SK-N-SH (cell line): ENCODE results near the gene GNG11. TPM values are rescaled to one million over a fixed set of nuclear protein-coding genes. Genes with fewer than 3 reads are reported as not detected.

Experiments used
- CTCF ChIA-PET: fragments of 300-600, 350-600 bp; formaldehyde crosslinking; extraction: SDS; loops from one replicate; lab custom pipeline; 2021; lab: Yijun Ruan, JAX
- POLR2A ChIA-PET: fragments of 350-600 bp; sonication (Branson Sonifier 250); formaldehyde crosslinking; extraction: SDS; loops from one replicate; lab custom pipeline; 2020; ENCODE audit warnings: antibody characterized with exemption, inconsistent platforms; lab: Yijun Ruan, JAX
- DNase-seq: peaks from one replicate; pipeline ENCODE4 v3.0.0; 2012
- H2AFZ ChIP-seq: fragments of 200-600 bp; sonication (generic); 2 replicates; pipeline ENCODE4 v1.8.1; 2016; ENCODE audit warnings: antibody characterized with exemption, mild to moderate bottlenecking, low read depth
- H3F3A ChIP-seq: fragments of 200-600 bp; sonication (generic); replicated peaks from 2 replicates; pipeline ENCODE3; 2016; ENCODE audit warnings: antibody characterized with exemption, mild to moderate bottlenecking; ENCODE audit not compliant: insufficient read depth
- H3K27ac ChIP-seq, 2 experiments: fragments of 200-500 bp in 1 of 2; fragments of 200-600 bp in 1 of 2; sonication (Bioruptor generic) in 1 of 2; sonication (generic), shearing (Covaris generic) in 1 of 2; 2 replicates each; pipeline versions ENCODE4 v1.5.1 to v1.6.1; 2014 to 2016; ENCODE audit warnings: low read depth in 2 of 2, inconsistent platforms in 1 of 2, low read length in 1 of 2, mild to moderate bottlenecking in 1 of 2, mixed read lengths in 1 of 2
- H3K27me3 ChIP-seq: fragments of 200-600 bp; sonication (generic), shearing (Covaris generic); 2 replicates; pipeline ENCODE4 v1.6.1; 2016; ENCODE audit warnings: mixed run types; ENCODE audit not compliant: insufficient read depth
- H3K36me3 ChIP-seq, 2 experiments: fragments of 200-500 bp in 1 of 2; fragments of 200-600 bp in 1 of 2; sonication (Bioruptor generic) in 1 of 2; sonication (generic) in 1 of 2; replicated peaks in 1 of 2; 2 replicates each; pipeline versions ENCODE3 to v1.5.1; 2014 to 2016; ENCODE audit warnings: low read length in 1 of 2, mild to moderate bottlenecking in 1 of 2; ENCODE audit not compliant: insufficient read depth in 2 of 2, control insufficient read depth in 1 of 2
- H3K4me1 ChIP-seq, 2 experiments: fragments of 200-500 bp in 1 of 2; fragments of 200-600 bp in 1 of 2; sonication (Bioruptor generic) in 1 of 2; sonication (generic), shearing (Covaris generic) in 1 of 2; 2 replicates each; pipeline versions ENCODE4 v1.5.1 to v1.6.1; 2014 to 2016; ENCODE audit warnings: low read depth in 1 of 2, low read length in 1 of 2, mixed run types in 1 of 2; ENCODE audit not compliant: insufficient read depth in 2 of 2, control insufficient read depth in 1 of 2
- H3K4me2 ChIP-seq: fragments of 200-600 bp; sonication (generic), shearing (Covaris generic); 2 replicates; pipeline ENCODE4 v1.6.1; 2017; ENCODE audit warnings: mixed run types
- H3K4me3 ChIP-seq, 2 experiments: fragments of 200-500 bp in 1 of 2; fragments of 200-600 bp in 1 of 2; sonication (Bioruptor generic) in 1 of 2; sonication (generic), shearing (Covaris generic) in 1 of 2; 2 replicates each; pipeline versions ENCODE4 v1.5.1 to v1.8.1; 2014 to 2016; ENCODE audit warnings: low read depth in 2 of 2, inconsistent platforms in 1 of 2, low read length in 1 of 2, mild to moderate bottlenecking in 1 of 2, mixed read lengths in 1 of 2, moderate library complexity in 1 of 2
- H3K79me2 ChIP-seq: fragments of 200-600 bp; sonication (generic); 2 replicates; pipeline ENCODE4 v1.8.1; 2017; ENCODE audit warnings: mild to moderate bottlenecking; ENCODE audit not compliant: insufficient read depth
- H3K9ac ChIP-seq: fragments of 200-600 bp; sonication (generic); 2 replicates; pipeline ENCODE4 v1.6.1; 2017; ENCODE audit warnings: mixed run types
- H3K9me2 ChIP-seq: fragments of 200-600 bp; sonication (generic); 2 replicates; pipeline ENCODE4 v1.6.1; 2017; ENCODE audit warnings: mixed run types
- H3K9me3 ChIP-seq: fragments of 200-600 bp; sonication (generic); 2 replicates; pipeline ENCODE4 v1.6.1; 2017; ENCODE audit warnings: mixed run types, mild to moderate bottlenecking, moderate library complexity
- H4K20me1 ChIP-seq: fragments of 200-600 bp; sonication (generic); 2 replicates; pipeline ENCODE4 v1.6.1; 2017; ENCODE audit warnings: mild to moderate bottlenecking, mixed run types; ENCODE audit not compliant: insufficient read depth
- CTCF ChIP-seq: fragments of 200-600 bp; sonication (generic); IDR thresholded peaks from 2 replicates; pipeline ENCODE4 v1.6.1; 2017; ENCODE audit warnings: antibody characterized with exemption, mild to moderate bottlenecking, moderate library complexity
- ELF1 ChIP-seq: IDR thresholded peaks from 2 replicates; pipeline ENCODE4 v1.4.0; 2012
- EZH2phosphoT487 ChIP-seq: fragments of 200-600 bp; sonication (generic); IDR thresholded peaks from 2 replicates; pipeline ENCODE4 v1.6.1; 2017; ENCODE audit warnings: low read depth, mixed run types, mild to moderate bottlenecking, antibody characterized with exemption, moderate library complexity, borderline replicate concordance
- FOSL2 ChIP-seq: IDR thresholded peaks from 2 replicates; pipeline ENCODE4 v1.4.0; 2012; ENCODE audit warnings: low read depth, mild to moderate bottlenecking, moderate library complexity, borderline replicate concordance
- FOXM1 ChIP-seq: IDR thresholded peaks from 2 replicates; pipeline ENCODE4 v1.4.0; 2012; ENCODE audit warnings: low read depth, mild to moderate bottlenecking
- GABPA ChIP-seq: IDR thresholded peaks from 2 replicates; pipeline ENCODE4 v1.4.0; 2012; ENCODE audit warnings: low read depth, mild to moderate bottlenecking
- GATA2 ChIP-seq: sonication (generic); formaldehyde crosslinking; IDR thresholded peaks from 2 replicates; pipeline ENCODE4 v1.5.0; 2020; ENCODE audit warnings: mild to moderate bottlenecking, missing genetic modification reagents
- IRF3 ChIP-seq: fragments of 150-350 bp; IDR thresholded peaks from 2 replicates; pipeline ENCODE4 v1.6.1; 2016; ENCODE audit warnings: mild to moderate bottlenecking, low read depth, low read length
- JUND ChIP-seq: IDR thresholded peaks from 2 replicates; pipeline ENCODE4 v1.4.0; 2012
- MAX ChIP-seq: IDR thresholded peaks from 2 replicates; pipeline ENCODE4 v1.4.0; 2012; ENCODE audit warnings: low read depth
- MEF2A ChIP-seq: IDR thresholded peaks from 2 replicates; pipeline ENCODE4 v1.4.0; 2012; ENCODE audit warnings: low read depth, borderline replicate concordance
- MXI1 ChIP-seq: IDR thresholded peaks from 2 replicates; pipeline ENCODE4 v1.6.1; 2012; ENCODE audit warnings: mild to moderate bottlenecking, low read depth, low read length, improper control_type of control experiment
- NRF1 ChIP-seq: IDR thresholded peaks from 2 replicates; pipeline ENCODE4 v1.6.1; 2012; ENCODE audit warnings: low read depth, mild to moderate bottlenecking, low read length
- RAD21 ChIP-seq: IDR thresholded peaks from 2 replicates; pipeline ENCODE4 v1.6.1; 2012; ENCODE audit warnings: mild to moderate bottlenecking, low read length
- RCOR1 ChIP-seq: fragments of 150-350 bp; IDR thresholded peaks from 2 replicates; pipeline ENCODE4 v1.6.1; 2017; ENCODE audit warnings: antibody characterized with exemption, low read length
- RFX5 ChIP-seq: IDR thresholded peaks from 2 replicates; pipeline ENCODE4 v1.6.1; 2012; ENCODE audit warnings: mild to moderate bottlenecking, improper control_type of control experiment, low read length
- TAF1 ChIP-seq: IDR thresholded peaks from 2 replicates; pipeline ENCODE4 v1.6.1; 2012; ENCODE audit warnings: low read depth, mild to moderate bottlenecking, low read length, moderate library complexity, borderline replicate concordance
- TCF12 ChIP-seq: IDR thresholded peaks from 2 replicates; pipeline ENCODE4 v1.4.0; 2012
- TEAD4 ChIP-seq: IDR thresholded peaks from 2 replicates; pipeline ENCODE4 v1.4.0; 2012; ENCODE audit warnings: mild to moderate bottlenecking, borderline replicate concordance; ENCODE audit not compliant: insufficient read depth
- YY1 ChIP-seq: IDR thresholded peaks from 2 replicates; pipeline ENCODE4 v1.4.0; 2012; ENCODE audit warnings: low read depth, mild to moderate bottlenecking
- ZBTB33 ChIP-seq: IDR thresholded peaks from 2 replicates; pipeline ENCODE4 v1.4.0; 2012; ENCODE audit warnings: low read depth, borderline replicate concordance
- WGBS: methylation state at CpG from one replicate; pipeline ENCODE4 v1.1.6; 2017; ENCODE audit warnings: low lambda C conversion rate; 5-methylcytosine and 5-hydroxymethylcytosine counted together
- polyA plus RNA-seq, 3 experiments: library from polyadenylated mRNA; depleted of rRNA; stranded (reverse); fragments of >200 nt; gene quantifications; 2 replicates each; pipeline ENCODE4 v1.2.3, GENCODE V29; 2012

GNG11 gene
- polyA plus RNA-seq, 1 of the 3 experiments (the other 2 are of a cell fraction), result 11.5 TPM

GRCh38 chr7:93935102-93935501 is 13.6 kb downstream of the GNG11 start:
- no peak overlapping the region for H3K9ac ChIP-seq
- no peak for DNase-seq
- H3K79me2 ChIP-seq, result no peaks in the 10 kb centered on the region
- peaks cover 0 to 3% of the 10 kb centered on the region in 2 experiments; a peak in 2 of 4 replicates for H3K4me1 ChIP-seq
- no peaks in the 10 kb centered on the region for H3K27me3 ChIP-seq
- peaks cover 3% of the 10 kb centered on the region for H3F3A ChIP-seq
- WGBS, result 78% methylated on average over 2 of the region's 2 CpGs
- H4K20me1 ChIP-seq, result no peaks in the 10 kb centered on the region
- CTCF ChIA-PET, result interaction anchor here (0.9 kb wide), 1 partner anchor 15 kb away, joined by 3 read pairs; no protein-coding TSS in a partner anchor
- no peaks in the 10 kb centered on the region for H3K36me3 ChIP-seq
- no peak for TF ChIP-seq YY1
- TF ChIP-seq JUND, result no peak
- no peak for TF ChIP-seq RFX5
- TF ChIP-seq MEF2A, result no peak
- TF ChIP-seq CTCF, result no peak
- TF ChIP-seq NRF1, result no peak
- TF ChIP-seq, all 33 proteins: peak for 0
- Histone ChIP-seq H3K4me3 (no peak overlapping the region), H3K9me3 (no peaks in the 10 kb centered on the region), H3K4me2 (no peak overlapping the region), H2AFZ (no peak overlapping the region), H3K9me2 (no peaks in the 10 kb centered on the region), H3K27ac (no peak overlapping the region)
- POLR2A ChIA-PET, result no interaction called here

- CTCF ChIA-PET, result no interaction called here
- Histone ChIP-seq H3K27ac (no peak overlapping the region), H4K20me1 (no peaks in the 10 kb centered on the region), H2AFZ (no peak overlapping the region), H3K36me3 (no peaks in the 10 kb centered on the region), H3F3A (no peaks in the 10 kb centered on the region), H3K4me1 (peaks cover 0 to 3% of the 10 kb centered on the region in 2 experiments; a peak in 2 of 4 replicates), H3K9ac (no peak overlapping the region), H3K79me2 (no peaks in the 10 kb centered on the region), H3K4me3 (no peak overlapping the region), H3K4me2 (no peak overlapping the region), H3K9me3 (no peaks in the 10 kb centered on the region), H3K27me3 (no peaks in the 10 kb centered on the region), H3K9me2 (no peaks in the 10 kb centered on the region)
- no peak for DNase-seq
- no peak for TF ChIP-seq RAD21
- no peak for TF ChIP-seq EZH2phosphoT487
- no peak for TF ChIP-seq RFX5
- TF ChIP-seq ELF1, result no peak
- no peak for TF ChIP-seq GABPA
- no peak for TF ChIP-seq RCOR1
- no peak for TF ChIP-seq TCF12
- TF ChIP-seq NRF1, result no peak
- TF ChIP-seq ZBTB33, result no peak
- no peak for TF ChIP-seq TEAD4
- no peak for TF ChIP-seq MXI1
- no peak for TF ChIP-seq GATA2 (CRISPR knock-in tag)
- no peak for TF ChIP-seq MAX
- no peak for TF ChIP-seq IRF3
- no peak for TF ChIP-seq CTCF
- no peak for TF ChIP-seq MEF2A
- TF ChIP-seq FOSL2, result no peak
- no peak for TF ChIP-seq FOXM1
- no peak for TF ChIP-seq TAF1
- POLR2A ChIA-PET, result no interaction called here
- WGBS, result 90% methylated on average over 1 of the region's 1 CpG
Measured at GRCh38 chr7:93937818-93938217, 16.3 kb downstream of the GNG11 start.
